CD4-positive, alpha-beta T cell treated with Interleukin-6 at 100 ng/mL for 8 hours (primary cell): ENCODE data around the gene CANT1.

Experiments used
- DNase-seq: peaks from one replicate; pipeline ENCODE4 v3.0.0-alpha.2; 2020; ENCODE audit warnings: mixed read lengths, low spot score

The CANT1 gene

DNA sequence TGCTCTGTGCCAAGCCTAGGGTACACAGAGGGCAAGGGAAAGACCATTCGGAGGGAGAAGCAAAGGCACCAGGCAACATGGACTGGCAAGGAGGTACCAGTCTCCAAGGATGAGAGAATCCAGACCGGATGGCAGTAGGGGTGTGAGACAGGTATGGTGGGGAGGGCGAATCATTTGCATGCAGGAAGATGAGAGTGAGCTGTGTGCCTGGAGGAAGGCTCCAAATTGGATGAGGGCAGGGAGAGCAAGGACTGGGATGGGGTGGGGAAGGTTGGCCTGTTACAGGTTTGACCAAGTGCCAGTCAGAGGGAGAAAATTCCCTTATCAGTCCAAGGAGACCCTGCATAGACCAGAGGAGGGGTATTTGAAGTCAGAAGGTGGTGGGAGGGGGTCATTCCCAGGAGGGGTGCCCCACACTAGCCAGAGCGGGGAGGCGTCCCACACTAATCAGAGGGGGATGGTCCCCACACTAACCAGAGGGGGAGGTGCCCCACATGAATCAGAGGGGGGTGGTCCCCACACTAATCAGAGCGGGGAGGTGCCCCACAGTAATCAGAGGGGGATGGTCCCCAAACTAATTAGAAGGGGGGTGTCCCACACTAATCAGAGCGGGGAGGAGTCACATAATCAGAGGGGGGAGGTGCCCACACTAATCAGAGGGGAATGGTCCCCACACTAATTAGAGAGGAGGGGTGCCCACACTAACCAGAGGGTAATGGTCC lies 737 bp downstream of the CANT1 start:
- DNase-seq: no peak

DNA sequence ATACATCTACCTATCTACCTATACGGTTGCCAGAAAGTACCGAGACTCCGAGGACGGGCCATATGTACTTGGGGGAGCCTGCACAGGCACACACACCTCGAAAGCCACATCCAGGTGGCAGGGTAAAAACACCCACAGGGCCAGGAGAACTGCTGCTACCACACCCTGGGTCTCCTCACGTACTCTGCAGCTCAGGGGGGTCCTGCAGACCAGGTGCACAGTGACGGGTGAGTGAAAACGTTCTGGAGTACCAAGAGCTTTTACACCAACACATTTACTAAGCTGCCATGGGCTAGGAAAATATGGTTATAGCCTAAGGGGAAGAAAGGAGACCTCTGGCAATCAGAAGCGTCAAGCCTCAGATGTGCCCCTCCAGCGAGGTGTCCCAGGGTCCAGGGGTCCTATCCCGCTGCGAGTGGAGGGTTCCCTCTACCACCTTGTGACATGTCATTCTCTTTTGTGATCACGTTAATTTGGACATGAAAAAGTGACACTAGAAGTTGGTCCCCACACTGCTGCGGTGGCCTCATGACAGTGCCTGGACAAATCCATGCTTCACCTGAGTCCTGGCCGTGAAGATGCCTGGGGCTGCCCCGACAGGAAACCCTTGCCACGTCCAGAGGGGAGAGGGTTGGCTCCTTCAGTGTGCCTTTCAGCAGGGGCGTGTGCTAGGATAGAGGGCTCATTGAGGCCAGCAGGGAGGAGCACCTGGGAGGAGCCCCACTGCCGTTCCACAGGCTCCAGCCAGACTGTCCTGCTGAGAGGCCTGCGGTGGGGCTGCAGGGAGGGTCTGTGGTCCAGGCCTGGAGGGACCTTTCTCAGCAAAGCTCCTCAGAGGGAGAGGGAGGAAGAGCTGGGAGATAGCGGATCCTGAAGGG lies 1.8 kb downstream of the CANT1 start:
- no peak for DNase-seq

DNA sequence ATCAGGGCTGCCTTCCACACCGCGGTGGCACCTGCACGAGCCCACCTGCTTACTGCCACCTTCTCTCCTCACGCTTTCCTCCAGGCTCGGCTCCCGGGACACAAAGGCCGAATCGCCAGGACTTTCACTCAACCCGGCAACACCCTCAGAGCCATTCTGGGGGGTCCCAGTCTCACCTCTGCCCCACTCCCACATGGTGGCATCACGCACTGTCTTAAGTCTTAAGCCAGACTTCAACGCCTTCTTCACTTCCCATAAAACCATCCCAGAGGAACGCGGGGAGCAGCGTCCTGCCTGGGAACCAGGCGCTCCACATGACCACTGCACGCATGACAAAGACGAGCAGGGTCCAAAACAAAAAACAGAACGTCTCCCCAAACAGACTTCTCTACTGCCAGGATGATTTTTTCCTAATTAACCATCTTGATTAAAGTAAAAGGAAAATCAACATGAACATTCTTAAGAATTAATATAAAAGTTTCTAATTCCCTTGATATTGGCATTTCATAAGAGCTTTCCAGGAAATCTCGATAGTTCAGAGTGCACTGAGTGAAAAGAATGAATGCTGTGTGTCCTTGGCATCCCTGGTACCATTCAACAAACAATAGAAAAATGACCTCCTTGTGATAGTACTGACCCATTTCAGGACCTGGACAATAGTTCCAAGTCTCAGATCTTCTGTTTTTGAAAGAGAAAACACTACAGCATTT lies 2.6 kb downstream of the CANT1 start:
- no peak for DNase-seq

DNA sequence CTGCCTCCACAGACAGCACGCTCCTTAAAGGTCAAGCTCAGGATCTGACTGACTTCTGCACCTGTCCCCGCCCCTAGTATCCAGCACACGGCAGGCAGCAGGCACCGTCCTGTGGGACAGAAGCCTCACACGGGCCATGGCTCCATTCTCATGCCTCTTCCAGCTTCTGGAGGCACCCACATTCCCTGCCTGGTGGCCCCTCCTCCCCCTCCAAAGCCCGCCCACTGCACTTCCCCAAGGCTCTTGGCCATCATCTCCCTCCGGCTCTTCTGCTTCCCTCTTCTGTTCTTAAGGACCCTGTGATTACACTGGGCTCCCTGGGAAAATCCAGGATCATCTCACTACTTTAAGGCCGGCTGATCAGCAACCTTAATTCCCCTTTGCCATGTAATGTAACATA lies 3.5 kb downstream of the CANT1 start:
- DNase-seq: no peak

DNA sequence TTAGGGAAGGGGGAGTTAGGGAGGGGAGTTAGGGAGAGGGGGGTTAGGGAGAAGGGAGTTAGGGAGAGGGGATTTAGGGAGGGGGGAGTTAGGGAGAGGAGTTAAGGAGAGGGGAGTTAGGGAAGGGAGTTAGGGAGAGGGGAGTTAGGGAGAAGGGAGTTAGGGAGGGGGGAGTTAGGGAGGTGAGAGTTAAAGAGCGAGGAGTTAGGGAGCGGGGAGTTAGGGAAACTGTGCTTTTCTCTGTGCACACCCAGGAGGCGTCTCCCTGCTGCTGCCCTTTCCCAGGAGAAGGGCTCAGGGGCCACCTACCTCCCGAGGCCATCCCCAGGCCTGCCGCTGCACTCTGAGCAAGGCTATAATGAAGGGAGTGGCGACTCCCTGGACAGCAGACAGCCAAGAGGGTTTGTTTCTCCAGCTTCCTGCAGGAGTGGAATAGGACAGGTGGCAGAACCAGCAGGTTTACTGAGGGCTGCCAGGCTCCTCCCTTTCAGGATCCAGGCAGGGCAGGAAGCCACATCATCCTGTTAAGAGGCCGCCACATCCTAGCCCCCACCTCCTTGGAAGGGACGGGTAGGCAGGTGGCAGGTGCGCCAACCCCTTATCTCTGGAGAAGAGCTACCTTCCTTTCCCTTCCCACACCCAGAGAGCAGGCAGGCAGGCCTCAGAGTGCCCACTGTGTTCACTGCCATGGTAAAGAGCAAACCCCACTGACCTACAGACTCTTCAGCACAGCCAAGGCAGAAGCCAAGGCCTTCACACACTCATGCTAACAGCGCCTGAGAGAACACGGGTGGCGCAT lies 4.3 kb downstream of the CANT1 start:
- no peak for DNase-seq

DNA sequence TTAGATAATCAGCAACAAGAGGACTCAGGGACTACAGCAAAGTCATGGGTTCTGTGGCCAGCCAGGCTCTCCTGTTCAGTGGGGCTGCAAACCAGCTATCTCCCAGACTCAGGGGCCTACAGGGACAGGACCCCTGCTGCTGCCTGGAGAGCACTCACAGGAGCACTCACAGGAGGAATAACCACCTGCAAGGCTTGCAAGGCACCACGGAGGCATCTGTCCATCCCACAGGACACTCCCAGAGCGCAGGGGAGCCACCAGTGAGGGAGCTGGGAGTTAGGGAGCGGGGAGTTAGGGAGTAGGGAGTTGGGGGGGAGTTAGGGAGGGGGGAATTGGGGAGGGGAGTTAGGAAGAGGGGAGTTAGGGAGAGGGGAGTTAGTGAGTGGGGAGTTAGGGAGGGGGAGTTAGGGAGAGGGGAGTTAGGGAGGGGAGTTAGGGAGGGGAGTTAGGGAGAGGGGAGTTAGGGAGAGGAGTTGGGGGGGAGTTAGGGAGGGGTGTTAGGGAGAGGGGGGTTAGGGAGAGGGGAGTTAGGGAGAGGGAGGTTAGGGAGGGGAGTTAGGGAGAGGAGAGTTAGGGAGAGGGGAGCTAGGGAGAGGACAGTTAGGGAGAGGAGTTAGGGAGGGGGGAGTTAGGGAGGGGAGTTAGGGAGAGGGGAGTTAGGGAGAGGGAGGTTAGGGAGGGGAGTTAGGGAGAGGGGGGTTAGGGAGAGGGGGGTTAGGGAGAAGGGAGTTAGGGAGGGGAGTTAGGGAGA lies 5.7 kb downstream of the CANT1 start:
- DNase-seq: no peak

DNA sequence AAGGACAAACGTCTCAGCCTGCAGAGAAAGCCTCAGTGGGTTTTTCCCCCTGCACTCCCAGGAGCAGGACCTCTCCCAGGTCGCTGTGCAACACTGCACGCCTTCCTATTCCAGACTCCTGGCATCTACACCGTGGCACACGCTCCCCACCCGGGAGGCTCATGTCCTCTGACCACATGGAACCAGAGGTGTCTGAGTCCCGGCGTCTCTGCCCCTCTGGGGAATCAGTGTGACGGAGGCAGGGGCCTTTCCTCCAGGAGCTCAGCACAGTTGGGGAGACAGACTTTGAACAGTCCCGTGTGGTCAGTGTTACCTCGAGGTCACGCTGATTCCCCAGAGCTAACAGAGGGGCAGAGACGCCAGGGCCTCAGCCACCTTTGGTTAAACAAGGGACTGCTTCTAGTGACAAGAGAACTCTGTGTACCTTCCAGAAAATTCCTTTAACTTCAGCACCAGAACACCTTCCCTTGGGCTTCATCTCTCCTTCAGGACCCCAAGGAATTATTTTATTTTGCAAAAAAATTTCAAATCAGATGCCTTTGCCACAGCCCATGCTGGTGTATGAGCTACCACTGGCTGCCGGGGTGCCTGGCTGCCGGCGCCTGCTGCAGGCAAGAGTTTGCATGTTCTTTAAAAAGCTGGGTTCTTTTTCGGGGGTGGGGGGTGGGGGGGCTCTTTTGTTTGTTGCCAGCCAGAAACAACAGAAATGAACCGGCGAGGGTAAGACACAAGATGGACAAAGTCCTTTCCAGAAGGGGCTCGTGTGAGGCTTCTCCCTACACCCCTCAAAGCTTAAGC lies 6.6 kb downstream of the CANT1 start:
- DNase-seq: no peak

DNA sequence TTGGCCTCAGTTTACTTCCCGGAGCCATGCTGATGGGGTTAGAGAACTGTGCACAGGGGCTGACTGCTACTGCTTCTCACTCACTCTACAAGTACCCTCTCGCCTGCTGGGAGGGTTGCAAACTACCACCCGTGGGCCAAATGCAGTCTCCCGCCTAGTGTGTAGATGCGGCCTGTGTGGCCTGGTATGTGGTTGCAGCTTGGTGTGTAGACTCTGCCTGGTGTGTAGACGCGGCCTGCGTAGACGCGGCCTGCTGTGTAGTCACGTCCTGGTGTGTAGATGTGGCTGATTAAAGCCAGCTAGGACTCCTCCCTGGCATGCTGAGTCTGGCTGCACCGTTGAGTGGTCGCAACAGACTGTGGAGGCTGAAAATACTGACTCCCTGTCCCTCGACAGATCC lies 7.3 kb downstream of the CANT1 start:
- DNase-seq: no peak

DNA sequence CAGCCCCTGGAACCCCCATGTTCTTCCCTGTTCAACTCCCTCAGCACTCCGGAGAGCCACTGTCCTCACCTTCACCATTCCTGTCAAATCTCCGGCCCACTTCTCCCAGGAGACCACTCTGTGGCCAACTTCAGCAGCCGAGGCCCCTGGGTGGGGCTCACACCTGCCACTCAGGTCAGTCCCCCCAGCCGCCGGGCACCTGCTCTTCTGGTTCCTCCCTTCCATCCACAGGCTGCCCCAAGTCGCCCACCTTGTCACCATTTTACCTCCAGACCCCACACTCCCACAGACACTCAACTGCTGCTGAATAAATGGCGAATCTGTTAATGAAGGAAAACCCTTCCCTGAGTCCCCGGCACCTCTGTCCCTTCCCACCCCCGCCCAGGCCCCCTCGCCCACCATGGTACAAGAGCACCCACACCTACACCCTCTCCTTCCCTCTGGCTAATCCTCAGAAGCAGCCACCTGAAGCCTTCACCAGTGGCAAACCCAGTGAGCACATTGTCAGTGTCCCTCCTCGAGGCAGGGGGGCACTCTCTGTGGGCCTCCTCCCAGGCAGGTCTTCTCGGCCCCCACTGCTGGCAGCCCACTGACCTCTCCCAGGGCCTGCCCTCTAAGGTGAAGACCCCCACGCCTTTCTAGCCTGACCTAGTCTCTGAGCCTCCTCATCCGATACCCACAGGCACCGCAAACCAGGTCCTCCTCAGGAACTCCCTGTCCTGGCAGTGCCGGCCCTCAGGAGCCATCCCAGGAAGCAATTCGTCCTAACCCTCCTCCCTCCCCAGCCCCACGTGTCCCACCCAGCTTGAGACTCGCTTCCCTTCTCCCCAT lies 8.2 kb downstream of the CANT1 start:
- DNase-seq: no peak

DNA sequence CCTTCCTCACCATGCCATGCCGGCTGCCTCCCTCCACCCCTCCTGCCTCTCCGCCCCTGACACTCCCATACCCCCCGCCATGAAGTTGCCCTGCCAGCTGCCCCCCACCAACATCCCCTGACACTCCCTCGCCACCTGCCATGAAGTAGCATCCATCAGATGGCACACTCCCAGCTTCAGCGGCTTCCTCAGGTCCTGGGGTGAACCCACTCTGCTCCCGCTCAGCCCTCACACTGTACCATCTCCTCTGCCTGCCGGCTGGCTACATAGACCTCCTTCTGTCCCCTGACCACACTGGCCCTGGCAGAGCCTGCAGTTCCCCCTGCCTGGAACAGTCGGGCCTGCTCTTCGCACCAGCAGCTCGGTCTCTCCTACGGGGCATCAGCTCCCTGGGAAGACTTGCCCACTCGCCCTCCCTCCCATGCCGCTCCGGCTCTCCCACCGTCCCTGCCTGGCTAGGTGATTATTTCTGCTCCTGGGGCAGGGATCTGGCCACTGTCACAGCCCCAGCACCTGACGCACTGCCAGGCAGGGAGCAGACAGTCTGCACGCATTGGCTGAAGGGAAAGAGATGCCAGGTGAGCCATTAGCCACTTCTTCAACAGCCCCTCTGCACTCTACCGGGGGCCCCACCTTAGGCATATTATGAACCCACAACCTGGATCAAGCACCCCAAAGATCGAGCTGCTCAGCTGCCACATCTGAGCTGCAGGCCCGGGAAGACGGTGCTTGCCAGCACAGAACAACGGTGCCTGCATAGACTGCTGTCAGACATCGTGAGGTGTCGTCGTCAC lies 9.0 kb downstream of the CANT1 start:
- no peak for DNase-seq

DNA sequence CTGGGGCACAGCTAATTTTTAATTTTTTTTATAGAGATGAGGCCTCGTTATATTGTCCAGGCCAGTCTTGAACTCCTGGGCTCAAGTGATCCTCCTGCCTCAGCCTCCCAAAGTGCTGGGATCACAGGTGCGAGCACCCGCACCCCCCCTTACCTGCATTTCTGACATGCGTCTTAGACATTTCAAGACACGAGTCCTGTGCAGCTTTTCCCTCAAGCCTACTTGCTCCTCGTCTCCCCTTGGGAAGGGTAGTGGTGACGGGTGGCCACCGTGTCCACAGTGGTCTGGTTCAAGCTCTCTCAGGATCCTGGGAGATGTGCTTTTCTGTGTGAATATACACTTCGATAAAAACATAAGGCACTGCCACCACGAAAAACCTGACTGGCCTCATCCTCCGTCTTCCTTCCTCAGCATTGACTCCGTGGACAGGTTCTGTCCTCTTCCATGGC lies 9.6 kb downstream of the CANT1 start:
- no peak for DNase-seq

DNA sequence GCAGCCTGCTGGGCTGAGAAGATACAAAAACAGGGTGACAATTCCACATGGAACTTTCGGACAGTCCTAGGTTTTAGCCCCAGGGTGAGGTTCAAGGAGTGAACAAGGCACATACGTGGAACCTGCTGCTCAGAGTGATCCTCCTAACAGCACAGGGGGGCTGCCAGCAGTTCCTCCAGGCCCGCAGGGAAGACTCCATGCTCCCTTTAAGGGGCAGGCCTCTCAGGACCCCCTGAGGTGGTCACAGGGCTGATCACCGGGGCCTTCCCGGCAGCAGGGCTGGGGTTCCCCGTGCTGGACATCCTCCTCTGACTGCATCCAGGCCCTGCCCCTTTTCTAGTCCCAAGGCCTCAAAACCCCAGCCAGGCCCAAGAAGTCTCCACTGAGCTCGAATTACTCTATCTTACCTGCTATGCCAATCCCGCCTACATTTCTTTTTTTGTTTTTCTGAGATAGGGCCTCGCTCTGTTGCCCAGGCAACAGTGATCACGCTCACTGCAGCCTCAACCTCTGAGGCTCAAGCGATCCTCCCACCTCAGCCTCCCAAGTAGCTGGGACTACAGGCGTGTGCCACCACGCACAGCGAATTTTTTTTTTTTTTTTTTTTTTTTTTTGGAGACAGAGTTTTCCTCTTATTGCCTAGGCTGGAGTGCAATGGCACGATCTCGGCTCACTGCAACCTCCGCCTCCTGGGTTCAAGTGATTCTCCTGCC lies 10.4 kb downstream of the CANT1 start:
- no peak for DNase-seq

DNA sequence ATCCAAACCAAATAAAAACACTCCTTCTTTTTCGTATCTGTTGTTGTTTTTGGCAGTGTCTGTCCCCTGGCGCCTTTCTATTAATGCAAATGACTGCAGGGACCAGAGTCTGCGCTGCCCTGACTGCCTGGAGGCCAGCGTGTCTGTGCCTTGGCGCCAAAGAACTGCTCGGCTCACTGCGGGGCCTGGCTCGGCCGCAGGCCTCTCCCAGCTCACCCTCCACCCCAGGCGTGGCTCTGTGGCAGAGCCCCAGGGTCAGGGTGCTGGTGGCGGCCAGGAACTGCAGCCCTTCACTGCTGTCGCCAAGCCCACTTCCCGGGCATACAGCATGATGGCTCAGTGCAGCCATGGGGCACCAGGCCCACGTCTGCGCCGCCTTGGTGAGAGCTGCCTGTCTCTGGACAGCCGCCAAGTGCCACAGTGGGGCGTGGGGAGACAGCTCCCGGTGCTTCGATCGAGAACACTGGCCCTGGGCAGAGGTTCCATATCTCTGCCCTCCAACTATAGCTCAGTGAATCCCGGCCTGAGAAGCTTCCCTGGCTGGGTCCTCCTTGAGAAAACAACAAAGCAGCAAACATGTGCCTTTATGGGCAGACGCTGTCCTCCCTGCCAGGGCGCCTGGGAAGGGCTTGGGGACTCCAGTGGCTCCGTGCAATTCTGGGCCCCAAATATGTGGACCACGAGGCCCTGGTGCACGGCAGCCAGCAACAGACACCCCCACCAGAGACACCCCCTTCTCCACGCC lies 11.1 kb downstream of the CANT1 start:
- no peak for DNase-seq

DNA sequence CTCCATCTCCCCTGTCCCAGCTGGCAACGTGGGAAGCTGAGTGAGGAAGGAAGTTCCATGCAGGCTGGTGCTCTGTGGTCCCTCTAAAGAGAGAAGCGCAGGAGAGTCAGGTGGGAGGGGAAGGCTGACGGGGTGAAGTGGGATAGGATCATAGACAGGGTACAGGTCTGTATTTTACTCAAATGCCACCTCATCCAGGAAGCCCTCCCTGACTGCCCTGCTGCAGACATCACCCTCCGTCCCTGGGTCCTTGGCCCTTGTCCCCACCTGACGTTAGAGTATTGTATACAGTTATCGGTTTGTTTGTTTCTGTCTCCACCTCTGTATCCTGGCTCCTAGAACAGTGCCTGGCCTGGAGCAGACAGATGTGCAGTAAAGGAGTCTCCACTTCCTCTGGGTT lies 11.7 kb downstream of the CANT1 start:
- DNase-seq: no peak

DNA sequence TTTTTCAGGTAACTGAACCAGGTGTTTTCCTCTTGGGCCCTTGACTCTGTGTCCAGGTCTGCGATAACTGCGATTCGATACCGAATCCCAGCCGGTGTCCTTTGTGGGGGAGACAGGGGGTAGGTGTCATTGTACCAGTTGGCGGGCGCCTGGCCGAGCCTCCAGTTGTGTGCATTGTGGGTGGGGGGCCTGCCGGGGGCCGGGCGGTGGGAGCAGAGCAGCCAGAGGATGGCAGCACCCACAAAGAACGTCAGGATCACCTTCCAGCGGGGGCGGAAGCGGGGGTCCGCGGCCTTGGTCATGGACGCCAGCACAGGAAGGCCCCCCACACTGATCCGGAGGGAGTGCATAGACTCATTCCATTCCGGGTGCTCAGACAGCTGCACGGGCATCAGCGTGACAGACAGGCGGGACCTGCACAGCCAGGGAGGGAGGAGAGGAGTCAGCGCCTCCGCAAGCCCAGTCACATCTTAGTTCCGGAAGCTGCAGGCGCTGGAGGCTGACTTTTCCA lies 12.3 kb downstream of the CANT1 start:
- no peak for DNase-seq

DNA sequence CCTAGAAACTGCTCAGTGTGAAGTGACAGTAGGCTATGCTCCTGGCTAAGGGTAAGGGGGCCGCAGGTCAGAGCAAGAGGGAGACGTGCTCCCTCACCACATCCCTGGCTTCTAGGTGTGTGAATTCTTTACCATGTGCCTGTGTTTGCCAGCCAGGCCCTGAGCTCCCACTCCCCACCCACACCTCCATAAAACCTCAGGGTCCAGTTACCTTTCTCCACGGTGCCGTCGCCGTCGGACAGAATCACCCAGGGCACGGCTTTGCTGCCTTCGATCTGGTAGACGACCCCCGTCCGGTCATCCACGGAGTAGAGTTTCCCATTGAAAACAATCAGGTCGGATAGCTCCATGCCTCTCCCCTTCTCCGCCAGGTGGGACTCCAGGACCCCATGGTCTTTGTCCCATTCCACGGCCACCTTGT lies 12.8 kb downstream of the CANT1 start:
- no peak for DNase-seq
